DOHH2 (cell line): ENCODE data around the gene HOXA10.

Experiments
- H3F3A ChIP-seq: fragments of 200-600 bp; sonication (generic), shearing (Covaris generic); 2 replicates; pipeline ENCODE4 v1.6.0; 2016; ENCODE audit warnings: antibody characterized with exemption, mild to moderate bottlenecking; ENCODE audit not compliant: control insufficient read depth, insufficient read depth
- H3K27ac ChIP-seq: fragments of 200-600 bp; sonication (generic); 2 replicates; pipeline ENCODE4 v1.5.1; 2014; ENCODE audit warnings: low read depth, mild to moderate bottlenecking, low read length, moderate library complexity
- H3K27me3 ChIP-seq: fragments of 200-600 bp; sonication (generic); 2 replicates; pipeline ENCODE4 v1.6.1; 2014; ENCODE audit warnings: mild to moderate bottlenecking, low read length, mixed read lengths; ENCODE audit not compliant: control insufficient read depth
- H3K36me3 ChIP-seq: fragments of 200-600 bp; sonication (generic); 2 replicates; pipeline ENCODE4 v1.6.1; 2014; ENCODE audit warnings: mild to moderate bottlenecking, low read length, moderate library complexity, mixed read lengths; ENCODE audit not compliant: control insufficient read depth
- H3K4me1 ChIP-seq: fragments of 200-600 bp; sonication (generic); 2 replicates; pipeline ENCODE4 v1.6.1; 2014; ENCODE audit warnings: mild to moderate bottlenecking, low read length, mixed read lengths; ENCODE audit not compliant: control insufficient read depth
- H3K4me2 ChIP-seq: fragments of 200-600 bp; sonication (generic); 2 replicates; pipeline ENCODE4 v1.6.0; 2014; ENCODE audit warnings: mild to moderate bottlenecking, low read length, moderate library complexity
- H3K4me3 ChIP-seq: fragments of 200-600 bp; sonication (generic); 2 replicates; pipeline ENCODE4 v1.5.1; 2014; ENCODE audit warnings: mild to moderate bottlenecking, low read length, mixed read lengths
- H3K79me2 ChIP-seq: fragments of 200-600 bp; sonication (generic); 2 replicates; pipeline ENCODE4 v1.6.1; 2014; ENCODE audit warnings: mild to moderate bottlenecking, low read length, mixed read lengths; ENCODE audit not compliant: control insufficient read depth
- H3K9me2 ChIP-seq: fragments of 200-600 bp; sonication (generic); replicated peaks from 2 replicates; pipeline ENCODE4 v1.6.1; 2014; ENCODE audit warnings: mild to moderate bottlenecking, low read length, mixed read lengths; ENCODE audit not compliant: control insufficient read depth
- H3K9me3 ChIP-seq: fragments of 200-600 bp; sonication (generic); 2 replicates; pipeline ENCODE4 v1.6.1; 2014; ENCODE audit warnings: antibody characterized with exemption, low read length, mixed read lengths; ENCODE audit not compliant: control insufficient read depth, insufficient read depth
- H4K20me1 ChIP-seq: fragments of 200-600 bp; sonication (generic); 2 replicates; pipeline ENCODE4 v1.6.0; 2014; ENCODE audit warnings: low read depth, mild to moderate bottlenecking, antibody characterized with exemption, low read length, moderate library complexity; ENCODE audit not compliant: control insufficient read depth, insufficient read depth
- CTCF ChIP-seq: fragments of 200-600 bp; sonication (generic); IDR thresholded peaks from one replicate; pipeline ENCODE4 v1.5.1; 2014; ENCODE audit warnings: antibody characterized with exemption, mild to moderate bottlenecking, low read depth, low read length; ENCODE audit not compliant: poor library complexity, severe bottlenecking
- EZH2phosphoT487 ChIP-seq: fragments of 200-600 bp; sonication (generic); IDR thresholded peaks from 2 replicates; pipeline ENCODE4 v1.6.1; 2017; ENCODE audit warnings: borderline replicate concordance, mild to moderate bottlenecking, antibody characterized with exemption, low read length, moderate library complexity, mixed read lengths

HOXA10 gene

DNA sequence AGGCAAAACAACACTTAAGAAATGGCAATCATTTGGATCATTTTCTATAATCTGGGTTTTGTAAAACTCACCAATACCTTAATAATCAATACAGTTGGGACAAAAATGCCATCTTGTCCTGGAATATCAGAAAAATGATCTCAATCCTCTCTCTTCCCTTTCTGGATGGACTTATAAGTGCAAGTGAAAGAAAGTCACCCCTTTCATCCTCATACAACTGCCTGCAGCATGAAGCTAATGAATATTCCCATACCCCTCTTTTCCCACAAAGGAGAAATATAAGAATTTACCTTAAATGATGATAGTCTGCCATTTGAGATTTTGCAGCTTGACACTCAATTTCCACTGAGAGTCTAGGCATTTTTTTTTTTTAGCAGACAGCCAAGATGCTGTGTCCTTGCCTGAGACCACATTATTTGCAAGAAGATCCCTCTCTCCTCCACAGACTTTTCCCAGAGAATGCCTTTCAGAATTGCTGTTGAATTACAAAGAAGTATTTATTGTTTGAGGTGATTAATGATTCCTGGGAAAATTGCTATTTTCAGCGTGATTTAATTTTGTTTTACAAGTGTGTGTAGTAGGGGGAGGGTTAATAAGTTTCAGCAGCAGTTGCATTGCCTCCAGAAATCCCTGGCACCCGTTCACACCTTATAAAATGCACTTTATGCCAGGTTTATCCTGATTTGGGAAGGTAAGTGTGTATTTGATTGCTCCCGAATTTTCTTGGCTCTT is 47.4 kb downstream of the HOXA10 start:
- Histone ChIP-seq H3K9me2 (no peaks in the 10 kb centered on the region), H3K4me3 (no peak overlapping the region), H3K36me3 (no peaks in the 10 kb centered on the region), H3K27me3 (peaks cover 30% of the 10 kb centered on the region), H4K20me1 (no peaks in the 10 kb centered on the region), H3K79me2 (no peaks in the 10 kb centered on the region), H3K27ac (no peak overlapping the region), H3K9me3 (no peaks in the 10 kb centered on the region), H3K4me1 (no peaks in the 10 kb centered on the region), H3K4me2 (no peak overlapping the region), H3F3A (no peaks in the 10 kb centered on the region)
- TF ChIP-seq CTCF (no peak), EZH2phosphoT487 (no peak)

- Histone ChIP-seq H3K27me3 (peaks cover 30% of the 10 kb centered on the region), H3K36me3 (no peaks in the 10 kb centered on the region), H3F3A (no peaks in the 10 kb centered on the region), H3K4me1 (no peaks in the 10 kb centered on the region), H3K4me3 (no peak overlapping the region), H3K27ac (no peak overlapping the region), H3K79me2 (no peaks in the 10 kb centered on the region), H4K20me1 (no peaks in the 10 kb centered on the region), H3K4me2 (no peak overlapping the region), H3K9me3 (no peaks in the 10 kb centered on the region), H3K9me2 (no peaks in the 10 kb centered on the region)
- no peak for TF ChIP-seq CTCF
- no peak for TF ChIP-seq EZH2phosphoT487
These were observed 48.1 kb downstream of the HOXA10 start for GRCh38 chr7:27125986-27126394.

- no peaks in the 10 kb centered on the region for H3F3A ChIP-seq
- no peaks in the 10 kb centered on the region for H3K4me1 ChIP-seq
- H4K20me1 ChIP-seq = no peaks in the 10 kb centered on the region
- H3K36me3 ChIP-seq = no peaks in the 10 kb centered on the region
- H3K27ac ChIP-seq = no peak overlapping the region
- H3K4me3 ChIP-seq = no peak overlapping the region
- no peak for TF ChIP-seq CTCF
- TF ChIP-seq EZH2phosphoT487 = no peak
- no peak overlapping the region for H3K4me2 ChIP-seq
- H3K9me3 ChIP-seq = no peaks in the 10 kb centered on the region
- H3K79me2 ChIP-seq = no peaks in the 10 kb centered on the region
- peaks cover 30% of the 10 kb centered on the region for H3K27me3 ChIP-seq
- no peaks in the 10 kb centered on the region for H3K9me2 ChIP-seq
These were observed 49.0 kb downstream of the HOXA10 start for GRCh38 chr7:27124902-27125689.
